CD4-positive, alpha-beta T cell (primary cell): ENCODE data around the gene EPB41L5. TPM values are rescaled to one million over a fixed set of nuclear protein-coding genes. Genes with fewer than 3 reads are reported as not detected.

ENCODE experiments used
- ATAC-seq: fragments of 200-7000 bp; cut with Tn5 transposase; one replicate; pipeline ENCODE4 v1.10.0; 2022; ENCODE audit warnings: mild to moderate bottlenecking; ENCODE audit not compliant: poor library complexity
- CTCF ChIA-PET: fragments of 350-600 bp; sonication (Branson Sonifier 250); formaldehyde crosslinking; loops from one replicate; lab custom pipeline; 2021; ENCODE audit warnings: antibody characterized with exemption, inconsistent platforms; lab: Charles Lee
- POLR2A ChIA-PET: fragments of 350-600 bp; sonication (Branson Sonifier 250); formaldehyde crosslinking; loops from one replicate; lab custom pipeline; 2021; ENCODE audit warnings: antibody characterized with exemption, inconsistent platforms; lab: Charles Lee
- DNase-seq, 14 experiments: peaks; one replicate each; pipeline ENCODE4 v3.0.0-alpha.2; 2013 to 2020; ENCODE audit warnings: mixed read lengths in 2 of 14
- H3K27ac ChIP-seq, 2 donors: one replicate each; pipeline versions ENCODE4 v1.5.1 to v1.7.0; 2013; ENCODE audit warnings: low read length in 2 of 2, low read depth in 1 of 2, mild to moderate bottlenecking in 1 of 2
- H3K27me3 ChIP-seq, 2 experiments: 1 replicate in 1 of 2; 2 replicates in 1 of 2; pipeline versions ENCODE4 v1.6.1 to v1.7.0; 2013; ENCODE audit warnings: low read length in 2 of 2, control low read depth in 1 of 2, mild to moderate bottlenecking in 1 of 2, moderate library complexity in 1 of 2; ENCODE audit not compliant: insufficient read depth in 2 of 2, control insufficient read depth in 1 of 2
- H3K36me3 ChIP-seq: one replicate; pipeline ENCODE4 v1.6.1; 2013; ENCODE audit warnings: low read length, control low read depth; ENCODE audit not compliant: insufficient read depth
- H3K4me1 ChIP-seq: one replicate; pipeline ENCODE4 v1.6.1; 2013; ENCODE audit warnings: low read length, control low read depth; ENCODE audit not compliant: insufficient read depth
- H3K4me3 ChIP-seq: one replicate; pipeline ENCODE4 v1.5.1; 2013; ENCODE audit warnings: mild to moderate bottlenecking, low read length, moderate library complexity
- H3K9me3 ChIP-seq, 2 experiments: 1 replicate in 1 of 2; 2 replicates in 1 of 2; pipeline versions ENCODE4 v1.6.1 to v1.7.0; 2013; ENCODE audit warnings: low read length in 2 of 2, mild to moderate bottlenecking in 2 of 2, control low read depth in 1 of 2, moderate library complexity in 1 of 2; ENCODE audit not compliant: control insufficient read depth in 1 of 2, insufficient read depth in 1 of 2
- H3K27ac Mint-ChIP-seq: one replicate; pipeline ENCODE4 v1.8.0; 2020; ENCODE audit warnings: mixed read lengths
- H3K27me3 Mint-ChIP-seq: one replicate; pipeline ENCODE4 v1.8.0; 2021; ENCODE audit warnings: mixed read lengths
- H3K36me3 Mint-ChIP-seq: one replicate; pipeline ENCODE4 v1.8.0; 2021; ENCODE audit warnings: low read depth, mixed read lengths
- H3K4me1 Mint-ChIP-seq: one replicate; pipeline ENCODE4 v1.8.0; 2021; ENCODE audit warnings: low read depth, mixed read lengths
- H3K4me3 Mint-ChIP-seq: one replicate; pipeline ENCODE4 v1.8.0; 2020; ENCODE audit warnings: mild to moderate bottlenecking, mixed read lengths
- H3K9me3 Mint-ChIP-seq: one replicate; pipeline ENCODE4 v1.8.0; 2020; ENCODE audit warnings: mixed read lengths
- CTCF ChIP-seq: fragments of 200-600 bp; IDR thresholded peaks from one replicate; pipeline ENCODE4 v1.8.0; 2022; ENCODE audit warnings: antibody characterized with exemption, mild to moderate bottlenecking
- intact Hi-C, 2 experiments: fragments of 100-400 bp; cut with DNase I in 1 of 2; cut with micrococcal nuclease in 1 of 2; formaldehyde crosslinking; loops; one replicate each; pipeline versions ENCODE4 v1.15.1 to v1.9.0; 2023 to 2025; cut with DNase I, micrococcal nuclease
- total RNA-seq, 174 experiments: library from RNA in 2 of 174; stranded (reverse) in 2 of 174; gene quantifications; one replicate each; pipeline ENCODE4 v1.2.3 and lab custom pipeline; 2021 to 2026

The EPB41L5 gene
- total RNA-seq, 2 experiments from 2014 or later: 4.6 to 5.1 TPM

- Histone ChIP-seq H3K9me3 (no peaks in the 10 kb centered on the region), H3K27me3 (no peaks in the 10 kb centered on the region), H3K27ac (no peak overlapping the region), H3K36me3 (no peaks in the 10 kb centered on the region), H3K4me1 (no peaks in the 10 kb centered on the region), H3K4me3 (no peak overlapping the region)
- intact Hi-C loops: no loop called here
- no peak for ATAC-seq
- Mint-ChIP-seq H3K9me3 (no peaks in the 10 kb centered on the region), H3K4me3 (no peak overlapping the region), H3K27me3 (no peaks in the 10 kb centered on the region), H3K36me3 (peaks cover 35% of the 10 kb centered on the region), H3K27ac (no peak overlapping the region), H3K4me1 (no peaks in the 10 kb centered on the region)
- CTCF ChIA-PET: interaction anchor here (1.4 kb wide), 1 partner anchor 11 kb away, joined by 4 read pairs; no protein-coding TSS in a partner anchor
- POLR2A ChIA-PET: no interaction called here
- no peak for DNase-seq
- no peak for TF ChIP-seq CTCF
Measured at GRCh38 chr2:120075545-120075944, 62.7 kb downstream of the EPB41L5 start.

- Mint-ChIP-seq H3K4me1 (no peaks in the 10 kb centered on the region), H3K27me3 (no peaks in the 10 kb centered on the region), H3K9me3 (no peaks in the 10 kb centered on the region), H3K36me3 (peaks cover 46% of the 10 kb centered on the region), H3K27ac (no peak overlapping the region), H3K4me3 (no peak overlapping the region)
- Histone ChIP-seq H3K27ac (no peak overlapping the region), H3K4me3 (no peak overlapping the region), H3K4me1 (no peaks in the 10 kb centered on the region), H3K9me3 (no peaks in the 10 kb centered on the region), H3K36me3 (no peaks in the 10 kb centered on the region), H3K27me3 (no peaks in the 10 kb centered on the region)
- no peak for DNase-seq
- ChIA-PET POLR2A (no interaction called here), CTCF (no interaction called here)
- intact Hi-C loops: no loop called here
- ATAC-seq: no peak
- TF ChIP-seq CTCF: no peak
Measured at GRCh38 chr2:120077896-120078295, 65.0 kb downstream of the EPB41L5 start.

- TF ChIP-seq CTCF: no peak
- Mint-ChIP-seq H3K4me3 (no peak overlapping the region), H3K27ac (no peak overlapping the region), H3K9me3 (no peaks in the 10 kb centered on the region), H3K36me3 (peaks cover 63% of the 10 kb centered on the region), H3K4me1 (no peaks in the 10 kb centered on the region), H3K27me3 (no peaks in the 10 kb centered on the region)
- intact Hi-C loops: no loop called here
- DNase-seq (no peak), ATAC-seq (no peak)
- H3K27ac ChIP-seq: no peak overlapping the region
- H3K9me3 ChIP-seq: no peaks in the 10 kb centered on the region
- no peak overlapping the region for H3K4me3 ChIP-seq
- H3K36me3 ChIP-seq: no peaks in the 10 kb centered on the region
- POLR2A ChIA-PET: no interaction called here
- no peaks in the 10 kb centered on the region for H3K4me1 ChIP-seq
- no peaks in the 10 kb centered on the region for H3K27me3 ChIP-seq
- CTCF ChIA-PET: interaction anchor here (1.1 kb wide), 1 partner anchor 15 kb away, joined by 3 read pairs; no protein-coding TSS in a partner anchor
Measured at GRCh38 chr2:120079647-120080046, 66.8 kb downstream of the EPB41L5 start.
